HG02943 (cell line): ENCODE data around the gene TECPR1.

Experiments
- ATAC-seq: cut with Tn5 transposase; IDR thresholded peaks from one replicate; pipeline ENCODE4 v1.9.1; 2021; ENCODE audit warnings: mild to moderate bottlenecking, low read depth, moderate library complexity; ENCODE audit not compliant: unreplicated experiment

TECPR1 gene, protein sequence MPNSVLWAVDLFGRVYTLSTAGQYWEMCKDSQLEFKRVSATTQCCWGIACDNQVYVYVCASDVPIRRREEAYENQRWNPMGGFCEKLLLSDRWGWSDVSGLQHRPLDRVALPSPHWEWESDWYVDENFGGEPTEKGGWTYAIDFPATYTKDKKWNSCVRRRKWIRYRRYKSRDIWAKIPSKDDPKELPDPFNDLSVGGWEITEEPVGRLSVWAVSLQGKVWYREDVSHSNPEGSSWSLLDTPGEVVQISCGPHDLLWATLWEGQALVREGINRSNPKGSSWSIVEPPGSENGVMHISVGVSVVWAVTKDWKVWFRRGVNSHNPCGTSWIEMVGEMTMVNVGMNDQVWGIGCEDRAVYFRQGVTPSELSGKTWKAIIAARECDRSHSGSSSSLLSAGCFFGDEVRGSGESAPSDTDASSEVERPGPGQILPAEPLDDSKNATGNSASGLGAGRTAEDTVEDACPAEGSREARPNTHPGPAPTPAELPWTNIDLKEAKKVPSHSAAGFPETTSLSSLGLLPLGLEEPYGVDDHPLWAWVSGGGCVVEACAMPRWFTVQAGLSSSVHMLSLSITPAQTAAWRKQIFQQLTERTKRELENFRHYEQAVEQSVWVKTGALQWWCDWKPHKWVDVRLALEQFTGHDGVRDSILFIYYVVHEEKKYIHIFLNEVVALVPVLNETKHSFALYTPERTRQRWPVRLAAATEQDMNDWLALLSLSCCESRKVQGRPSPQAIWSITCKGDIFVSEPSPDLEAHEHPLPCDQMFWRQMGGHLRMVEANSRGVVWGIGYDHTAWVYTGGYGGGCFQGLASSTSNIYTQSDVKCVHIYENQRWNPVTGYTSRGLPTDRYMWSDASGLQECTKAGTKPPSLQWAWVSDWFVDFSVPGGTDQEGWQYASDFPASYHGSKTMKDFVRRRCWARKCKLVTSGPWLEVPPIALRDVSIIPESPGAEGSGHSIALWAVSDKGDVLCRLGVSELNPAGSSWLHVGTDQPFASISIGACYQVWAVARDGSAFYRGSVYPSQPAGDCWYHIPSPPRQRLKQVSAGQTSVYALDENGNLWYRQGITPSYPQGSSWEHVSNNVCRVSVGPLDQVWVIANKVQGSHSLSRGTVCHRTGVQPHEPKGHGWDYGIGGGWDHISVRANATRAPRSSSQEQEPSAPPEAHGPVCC

DNA sequence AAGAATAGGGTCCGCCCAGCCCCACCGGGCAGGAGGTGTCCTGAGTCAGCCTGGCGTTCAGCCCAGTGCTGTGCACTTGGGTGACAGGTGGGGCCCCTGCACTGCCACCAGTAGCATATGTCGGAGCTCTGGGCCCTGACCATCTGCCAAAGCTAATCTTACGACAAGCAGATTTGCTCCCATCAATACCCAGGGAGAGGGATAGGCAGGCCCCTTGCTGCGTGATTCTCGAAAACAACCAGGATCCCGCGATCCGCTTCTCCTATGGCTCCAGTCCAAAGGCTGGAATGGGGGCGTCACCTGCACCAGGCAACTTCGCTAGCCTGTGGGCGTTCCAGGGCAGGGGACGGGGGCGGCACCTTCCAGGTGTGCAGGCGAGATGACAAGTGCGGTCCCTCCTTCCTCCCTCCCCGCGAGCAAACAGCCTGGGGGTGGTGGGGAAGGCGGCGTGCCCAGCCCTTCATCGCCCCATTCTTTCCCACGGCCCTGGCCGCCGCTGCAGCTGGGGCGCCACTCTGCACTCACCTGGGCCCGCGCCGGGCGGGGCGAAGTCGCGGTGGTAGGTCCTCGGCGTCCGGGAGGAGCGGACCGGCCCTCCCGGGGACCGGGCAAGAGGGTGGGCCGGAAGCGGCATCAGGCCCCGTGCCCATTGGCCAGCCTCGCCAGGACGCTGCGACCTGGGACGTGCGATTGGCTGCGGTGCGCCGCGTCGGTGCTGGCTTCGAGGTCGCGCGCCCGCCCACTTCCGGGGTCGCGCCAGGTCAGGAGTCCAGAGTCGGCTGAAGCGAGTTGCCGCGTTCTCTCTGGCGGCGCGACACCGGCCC lies at the start of gene TECPR1:
TECPR1 (minus strand) TSS at position 632 of the 824 bp plus-strand sequence. CDS start 6,086 bp downstream, outside the sequence.
- peak; percentile 96 for ATAC-seq

DNA sequence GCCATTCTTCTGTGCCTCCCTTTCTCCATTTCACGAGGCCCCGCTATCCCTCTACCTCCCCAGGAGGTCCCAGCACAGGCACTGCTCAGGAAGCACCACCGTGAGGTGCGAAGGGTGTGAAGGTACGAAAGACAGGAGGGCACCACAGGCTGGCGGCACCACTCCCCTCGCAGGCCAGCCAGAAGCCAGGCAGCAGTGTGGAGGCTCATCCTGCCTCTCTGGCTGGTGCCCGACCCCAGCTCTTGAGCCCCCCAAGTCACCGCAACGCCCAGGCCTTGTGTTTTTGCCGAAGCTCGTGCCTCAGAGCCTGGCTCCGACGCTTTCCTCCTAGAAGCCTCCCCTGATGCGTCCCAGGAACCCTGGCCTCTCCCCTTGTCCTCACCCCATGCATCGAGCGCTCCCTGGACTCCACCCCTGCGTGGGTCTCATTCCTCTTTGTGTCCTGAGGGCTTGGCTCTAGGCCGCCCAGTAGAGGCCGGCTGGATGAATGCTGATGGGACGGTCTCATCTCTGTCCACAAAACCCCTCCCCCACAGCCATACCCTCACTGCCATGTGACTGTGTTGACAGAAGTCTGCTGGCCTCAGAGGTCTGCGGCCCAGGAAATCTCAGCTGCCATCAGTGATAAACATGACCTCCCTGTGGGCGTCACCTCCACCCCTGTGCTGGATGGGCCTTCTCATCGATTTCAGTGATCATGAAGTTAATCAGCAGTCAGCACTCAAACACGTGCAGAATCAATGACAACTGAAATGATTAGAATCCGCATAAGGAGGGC lies 48.8 kb upstream of the TECPR1 start:
- no peak for ATAC-seq

DNA sequence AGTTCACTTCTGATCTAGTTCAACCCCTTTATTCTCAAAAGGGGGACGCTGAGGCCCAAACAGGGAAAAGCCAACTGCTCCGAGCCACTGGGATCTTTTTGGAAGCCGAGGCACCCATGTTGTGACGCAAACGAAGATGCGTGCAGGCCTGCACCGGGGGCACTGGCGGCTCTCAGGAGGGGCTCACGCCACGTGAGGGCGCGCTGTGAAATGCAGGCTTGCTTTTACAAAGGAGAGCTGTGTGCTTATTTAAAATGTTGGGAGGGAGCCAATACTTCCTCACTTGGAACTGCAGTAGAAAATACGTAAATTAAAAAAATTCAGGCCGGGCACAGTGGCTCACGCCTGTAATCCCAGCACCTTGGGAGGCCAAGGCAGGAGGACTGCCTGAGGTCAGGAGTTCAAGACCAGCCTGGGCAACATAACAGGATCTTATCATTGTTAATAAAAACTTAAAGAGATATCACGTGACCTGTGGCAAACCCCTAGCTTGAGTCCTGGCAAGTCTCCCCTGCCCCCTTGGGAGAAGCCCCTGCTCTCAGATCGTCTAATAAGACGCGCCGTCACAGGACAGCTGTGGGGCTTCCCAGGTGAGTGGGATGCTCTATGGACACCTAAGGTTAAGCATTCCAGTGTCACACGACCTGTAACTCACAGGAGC lies 45.7 kb upstream of the TECPR1 start:
- ATAC-seq: no peak

DNA sequence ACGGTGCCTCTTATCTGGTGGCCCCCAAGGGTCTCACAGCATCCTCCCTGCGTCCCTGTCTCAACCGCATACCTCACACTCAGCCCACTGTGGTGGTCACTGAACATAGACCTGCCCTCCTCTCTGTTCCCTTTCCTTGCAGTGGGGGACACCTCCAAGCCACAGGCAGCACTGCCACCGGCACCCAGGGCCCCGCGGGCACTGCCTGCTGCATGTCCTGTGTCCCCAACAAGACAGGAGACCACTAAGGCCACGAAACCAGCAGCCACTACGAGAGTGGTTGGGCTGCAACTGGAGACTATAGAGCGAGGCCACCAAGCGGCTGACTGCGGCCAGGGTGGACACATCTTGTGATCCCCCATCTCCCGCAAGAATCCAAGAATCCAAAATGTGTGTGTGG lies 44.8 kb upstream of the TECPR1 start:
- no peak for ATAC-seq

DNA sequence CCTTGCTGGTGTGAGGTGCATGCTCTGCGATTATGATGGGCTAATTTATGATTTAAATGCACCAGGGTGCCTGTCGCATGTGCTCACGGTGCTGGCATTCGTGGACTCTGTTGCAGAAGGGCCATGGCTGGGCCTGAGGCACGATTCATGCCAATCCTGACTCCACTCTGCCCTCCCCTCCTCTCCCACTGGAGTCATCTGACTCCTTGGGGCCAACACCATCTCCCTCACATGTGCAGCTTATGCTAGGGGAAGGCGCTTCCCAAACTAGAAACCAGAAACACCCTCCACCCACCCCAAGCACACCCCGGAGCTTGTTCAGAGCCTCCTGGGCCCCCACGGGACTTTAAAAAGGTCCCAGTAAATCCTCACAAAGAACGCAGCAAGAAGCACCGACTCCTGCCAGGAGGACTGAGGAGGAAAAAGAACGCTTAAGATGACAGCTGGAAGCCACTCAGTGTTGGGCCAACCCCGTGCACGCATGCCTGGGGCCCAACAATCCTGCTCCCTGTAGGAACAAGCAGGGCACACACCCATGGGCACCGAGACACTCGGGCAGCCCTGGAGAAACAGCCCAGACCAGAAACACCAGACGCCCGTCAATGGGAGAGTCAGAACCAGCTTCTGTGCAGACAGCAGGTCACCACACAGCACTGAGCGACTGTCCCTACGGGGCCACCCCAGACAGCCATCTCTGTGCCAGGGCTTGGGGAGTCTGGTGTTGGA lies 43.6 kb upstream of the TECPR1 start:
- ATAC-seq: no peak

DNA sequence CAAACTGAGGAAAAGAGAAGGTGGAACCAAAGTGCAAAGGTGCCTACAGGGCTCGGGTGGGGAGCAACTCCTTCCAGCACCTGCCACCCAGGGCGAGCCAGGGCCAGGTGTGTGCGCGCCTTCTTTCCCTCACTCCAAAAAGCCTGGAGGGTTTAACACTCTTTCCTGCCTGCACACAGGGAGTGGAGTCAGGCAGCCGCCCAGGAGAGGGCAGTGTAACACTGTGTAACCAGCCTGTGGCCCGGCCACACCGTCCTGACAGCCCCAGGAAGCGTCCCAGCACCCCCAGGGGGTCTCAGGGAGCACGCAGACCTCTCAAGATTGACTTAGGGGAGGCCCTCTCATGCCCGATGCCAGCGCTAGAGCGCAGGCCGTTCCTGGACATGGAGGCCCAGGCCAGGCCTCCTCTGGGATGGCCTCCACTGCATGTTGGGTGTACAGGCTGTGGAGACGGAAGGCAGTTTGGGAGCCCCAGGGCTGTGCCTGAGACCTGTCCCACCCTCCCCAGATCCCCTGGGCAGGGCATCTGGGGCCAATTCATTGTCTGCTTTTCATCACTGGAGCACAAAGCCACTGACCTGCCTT lies 42.9 kb upstream of the TECPR1 start:
- ATAC-seq: no peak

DNA sequence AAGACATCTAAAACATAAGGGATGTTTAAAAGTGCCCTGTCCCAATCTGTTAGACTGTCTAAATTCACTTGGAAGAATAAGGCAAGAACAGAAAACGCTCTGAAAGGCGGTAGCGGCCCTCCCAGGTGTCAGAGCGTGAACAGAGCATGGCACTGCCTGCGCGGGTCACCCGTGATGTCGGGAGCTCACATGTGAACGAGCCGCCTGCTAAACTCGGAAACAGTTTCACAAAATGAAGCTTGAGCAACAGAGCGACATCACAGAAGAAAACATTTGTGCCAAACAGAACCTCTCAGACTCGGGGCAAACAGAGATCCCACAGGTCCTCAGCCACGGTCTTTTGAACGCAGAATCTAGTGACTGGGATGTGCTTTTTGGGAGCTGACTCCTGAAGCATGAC lies 42.3 kb upstream of the TECPR1 start:
- no peak for ATAC-seq

DNA sequence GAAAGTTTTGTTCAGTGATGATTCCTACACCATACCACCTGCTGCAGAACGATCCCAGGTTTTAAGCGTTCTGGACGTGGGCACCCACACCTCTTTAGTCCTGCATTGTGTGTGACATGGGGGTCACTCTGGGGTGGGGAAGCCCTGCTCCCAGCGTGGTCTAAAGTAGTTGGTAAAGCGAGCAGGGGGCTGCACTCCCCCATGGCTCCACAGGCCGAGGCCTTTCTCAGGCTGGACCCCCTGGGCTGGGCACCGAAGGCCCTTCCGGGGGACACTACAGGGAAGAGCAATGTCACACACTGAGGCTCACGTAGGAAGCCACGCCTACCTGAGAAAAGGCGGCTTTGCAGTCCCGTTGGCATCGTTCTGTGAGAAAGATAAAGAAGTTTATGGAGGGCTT lies 41.7 kb upstream of the TECPR1 start:
- no peak for ATAC-seq

DNA sequence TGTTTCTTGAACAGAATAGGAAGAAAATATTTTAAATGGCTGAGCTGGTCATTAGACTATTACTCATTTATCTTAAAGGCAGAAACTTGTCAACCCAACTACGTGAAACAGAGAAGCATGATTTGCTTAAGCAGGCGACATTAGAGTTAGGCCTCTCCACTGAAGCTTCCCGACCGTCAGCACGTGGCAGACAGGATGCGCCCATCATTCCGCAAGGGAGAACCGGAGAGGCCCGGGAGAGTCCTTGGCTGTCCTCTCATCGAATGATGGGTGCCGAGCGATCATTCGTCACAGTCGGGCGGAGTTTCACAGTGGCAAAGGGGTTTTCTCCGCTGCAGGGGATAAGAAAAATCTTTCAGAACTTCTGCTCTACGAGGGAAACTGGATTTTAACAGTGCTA lies 41.2 kb upstream of the TECPR1 start:
- ATAC-seq: no peak

DNA sequence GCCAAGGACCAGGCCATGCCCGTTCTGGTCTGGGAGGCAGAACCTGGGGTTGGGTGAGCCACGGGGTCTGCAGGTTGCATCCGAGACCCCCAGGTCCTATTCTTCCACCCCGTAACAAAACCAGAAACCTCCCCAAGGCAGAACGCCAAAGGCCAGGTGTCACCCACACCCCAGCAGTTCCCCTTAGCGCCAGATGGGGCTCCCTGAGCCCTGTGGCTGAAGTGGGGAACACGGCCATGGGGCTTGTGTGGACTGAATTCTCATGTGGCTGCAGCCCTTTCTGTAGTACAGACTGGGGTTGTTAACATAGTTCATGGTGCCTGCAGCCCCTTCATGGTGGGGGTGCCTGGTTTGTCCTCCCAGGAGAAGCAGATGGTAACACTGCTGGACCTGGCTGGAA lies 39.7 kb upstream of the TECPR1 start:
- ATAC-seq: no peak

DNA sequence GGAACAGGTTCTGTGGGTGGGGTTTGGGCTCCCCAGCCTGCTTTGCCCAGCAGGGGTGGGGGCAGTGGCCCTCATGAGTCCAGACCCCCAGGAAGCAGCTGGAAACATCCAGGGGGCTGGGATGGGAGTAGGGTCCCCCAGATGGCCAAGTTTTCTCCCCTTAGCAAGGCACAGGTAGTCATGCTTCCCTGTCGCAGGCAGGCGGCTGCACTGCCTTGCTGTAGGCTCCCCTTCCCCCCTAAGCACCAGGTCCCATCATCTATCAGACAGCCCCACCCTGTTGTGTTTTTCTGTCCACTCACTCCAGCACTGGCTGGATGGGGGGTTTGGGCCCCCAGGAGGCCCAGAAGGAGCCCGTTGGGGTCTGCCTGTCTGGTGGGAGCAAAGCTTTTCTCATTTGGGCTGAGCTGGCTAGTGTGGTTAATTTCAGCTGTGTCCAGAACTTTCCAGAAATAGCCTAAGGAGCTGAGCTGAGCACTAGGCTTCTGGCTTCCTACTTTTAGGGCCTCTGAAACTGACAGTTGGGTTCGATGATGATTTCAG lies 37.4 kb upstream of the TECPR1 start:
- no peak for ATAC-seq

DNA sequence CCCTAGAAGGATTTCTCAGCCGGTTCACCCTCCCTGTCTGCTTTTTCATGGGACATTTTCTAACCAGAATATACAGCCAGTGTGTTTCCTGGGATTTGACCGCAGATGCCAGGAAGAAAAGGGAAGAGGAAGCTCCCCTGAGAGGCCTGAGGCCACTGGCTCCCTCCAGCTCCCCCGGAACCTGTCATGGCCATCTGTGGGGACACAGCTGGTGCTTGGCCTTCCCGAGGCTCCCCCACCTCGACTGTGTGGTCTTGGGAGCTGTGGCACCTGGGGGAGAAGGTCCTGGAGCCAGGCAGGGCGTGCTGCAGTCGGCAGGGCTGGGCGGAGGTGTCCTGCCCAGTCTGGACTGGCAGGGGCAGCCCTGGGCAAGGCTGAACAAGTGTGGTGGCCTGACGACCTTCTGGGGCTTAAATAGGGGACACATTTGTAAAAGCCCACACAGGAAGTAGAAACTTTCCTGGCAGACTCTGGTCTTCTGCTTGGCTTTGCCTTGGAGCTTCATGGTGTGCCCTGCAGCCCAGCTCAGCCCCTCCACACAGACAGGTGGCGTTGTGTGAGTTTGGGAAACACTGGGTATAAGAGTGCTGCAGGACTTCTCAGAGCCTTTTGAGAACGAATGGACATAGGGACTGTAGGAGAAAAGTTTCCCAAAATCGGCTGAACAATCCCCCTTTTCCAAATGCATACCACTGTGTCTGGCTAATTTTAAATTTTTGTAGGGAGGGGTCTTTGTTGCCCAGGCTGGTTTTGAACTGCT lies 36.2 kb upstream of the TECPR1 start:
- no peak for ATAC-seq

DNA sequence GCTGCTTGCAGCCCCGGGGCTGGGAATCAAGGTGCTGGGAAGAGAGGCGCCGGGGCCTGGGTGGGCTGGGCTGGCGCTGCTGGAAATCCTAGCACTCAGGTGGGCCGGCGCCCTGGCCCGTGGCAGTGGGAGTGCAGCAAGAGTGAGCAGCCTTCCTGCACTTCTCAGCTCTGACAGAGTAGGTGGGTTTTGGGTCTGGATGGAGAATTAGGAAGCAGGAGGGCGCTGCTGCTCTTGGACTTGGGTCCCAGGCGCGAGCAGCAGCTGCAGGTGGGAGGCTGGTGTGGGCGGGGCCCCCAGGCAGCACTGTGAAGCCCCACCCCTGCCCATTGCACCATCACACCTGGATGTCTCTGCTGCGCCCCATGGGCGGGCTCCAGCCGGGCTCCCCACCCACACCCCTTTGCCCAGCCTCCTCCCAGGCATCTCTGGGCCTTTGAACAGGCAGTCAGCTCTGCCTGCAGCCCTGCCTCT lies 35.5 kb upstream of the TECPR1 start:
- ATAC-seq: no peak

DNA sequence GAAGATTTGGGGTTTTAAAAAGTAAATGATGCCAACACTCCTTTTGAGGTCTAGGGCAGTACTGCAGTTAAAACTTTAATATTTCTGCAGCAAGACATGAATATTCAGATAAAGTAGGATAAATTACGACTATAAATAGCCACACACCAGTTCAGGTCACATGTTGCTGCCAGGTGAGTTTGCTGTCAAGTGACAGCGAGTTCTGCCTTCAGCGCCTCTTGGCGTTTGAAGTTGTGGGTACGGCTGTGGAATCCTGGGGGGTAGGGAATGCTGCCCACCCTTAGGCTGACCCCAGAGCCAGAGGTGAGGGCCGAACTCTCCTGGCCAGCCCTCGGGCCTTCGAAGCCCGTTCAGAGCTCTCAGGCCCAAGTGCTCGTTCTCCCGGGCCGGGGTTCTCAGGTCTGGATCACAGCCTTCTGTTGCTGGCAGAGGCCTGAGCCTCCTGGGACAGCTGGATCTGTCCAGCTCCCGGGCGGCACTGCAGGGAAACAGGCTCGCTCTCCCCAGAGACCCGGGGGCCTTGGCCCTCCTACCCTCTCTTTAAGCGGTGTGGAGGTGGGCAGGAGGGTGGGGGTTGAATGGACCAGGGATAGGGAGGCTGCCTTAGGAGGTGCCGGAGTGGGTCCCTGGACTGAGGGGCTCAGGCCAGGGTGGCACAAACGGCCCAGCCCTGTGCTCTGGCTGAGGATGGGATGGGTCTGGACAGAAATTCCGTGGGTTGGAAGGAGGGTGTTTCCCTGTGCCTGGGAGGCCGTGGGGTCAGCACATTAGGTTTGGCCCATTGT lies 34.9 kb upstream of the TECPR1 start:
- ATAC-seq: no peak

DNA sequence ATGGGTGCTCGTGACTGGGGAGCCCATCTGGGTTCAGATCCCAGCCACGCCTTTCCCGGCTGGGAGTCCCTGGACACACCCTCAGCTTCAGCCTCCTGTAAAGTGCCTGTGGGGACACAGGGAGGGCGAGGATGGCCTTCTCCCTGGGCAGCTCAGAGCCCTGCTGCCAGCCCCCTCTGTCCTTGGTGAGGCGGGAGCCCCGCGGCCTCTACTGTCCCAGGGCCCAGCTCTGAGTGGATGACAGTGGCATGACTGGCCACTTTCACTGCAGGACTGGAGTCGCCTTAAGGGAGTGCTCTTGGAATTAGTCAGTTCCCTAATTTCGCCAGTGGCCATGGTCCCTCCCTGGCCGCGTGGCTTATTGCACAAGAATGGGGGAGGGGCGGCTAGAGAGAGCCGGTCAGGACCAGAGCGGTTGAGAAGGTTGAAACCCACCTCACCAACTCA lies 34.1 kb upstream of the TECPR1 start:
- no peak for ATAC-seq
